CD4-positive, alpha-beta T cell (primary cell): Measurements from ENCODE around the gene RBM17. TPM values are rescaled to one million over a fixed set of nuclear protein-coding genes. Genes with fewer than 3 reads are reported as not detected.

ENCODE experiments used
- ATAC-seq: fragments of 200-7000 bp; cut with Tn5 transposase; one replicate; pipeline ENCODE4 v1.10.0; 2022; ENCODE audit warnings: mild to moderate bottlenecking; ENCODE audit not compliant: poor library complexity
- CTCF ChIA-PET: fragments of 350-600 bp; sonication (Branson Sonifier 250); formaldehyde crosslinking; loops from one replicate; lab custom pipeline; 2021; ENCODE audit warnings: antibody characterized with exemption, inconsistent platforms; lab: Charles Lee
- POLR2A ChIA-PET: fragments of 350-600 bp; sonication (Branson Sonifier 250); formaldehyde crosslinking; loops from one replicate; lab custom pipeline; 2021; ENCODE audit warnings: antibody characterized with exemption, inconsistent platforms; lab: Charles Lee
- DNase-seq, 14 experiments: peaks; one replicate each; pipeline ENCODE4 v3.0.0-alpha.2; 2013 to 2020; ENCODE audit warnings: mixed read lengths in 2 of 14
- H3K27ac ChIP-seq, 2 donors: one replicate each; pipeline versions ENCODE4 v1.5.1 to v1.7.0; 2013; ENCODE audit warnings: low read length in 2 of 2, low read depth in 1 of 2, mild to moderate bottlenecking in 1 of 2
- H3K27me3 ChIP-seq, 2 experiments: 1 replicate in 1 of 2; 2 replicates in 1 of 2; pipeline versions ENCODE4 v1.6.1 to v1.7.0; 2013; ENCODE audit warnings: low read length in 2 of 2, control low read depth in 1 of 2, mild to moderate bottlenecking in 1 of 2, moderate library complexity in 1 of 2; ENCODE audit not compliant: insufficient read depth in 2 of 2, control insufficient read depth in 1 of 2
- H3K36me3 ChIP-seq: one replicate; pipeline ENCODE4 v1.6.1; 2013; ENCODE audit warnings: low read length, control low read depth; ENCODE audit not compliant: insufficient read depth
- H3K4me1 ChIP-seq: one replicate; pipeline ENCODE4 v1.6.1; 2013; ENCODE audit warnings: low read length, control low read depth; ENCODE audit not compliant: insufficient read depth
- H3K4me3 ChIP-seq: one replicate; pipeline ENCODE4 v1.5.1; 2013; ENCODE audit warnings: mild to moderate bottlenecking, low read length, moderate library complexity
- H3K9me3 ChIP-seq, 2 experiments: 1 replicate in 1 of 2; 2 replicates in 1 of 2; pipeline versions ENCODE4 v1.6.1 to v1.7.0; 2013; ENCODE audit warnings: low read length in 2 of 2, mild to moderate bottlenecking in 2 of 2, control low read depth in 1 of 2, moderate library complexity in 1 of 2; ENCODE audit not compliant: control insufficient read depth in 1 of 2, insufficient read depth in 1 of 2
- H3K27ac Mint-ChIP-seq: one replicate; pipeline ENCODE4 v1.8.0; 2020; ENCODE audit warnings: mixed read lengths
- H3K27me3 Mint-ChIP-seq: one replicate; pipeline ENCODE4 v1.8.0; 2021; ENCODE audit warnings: mixed read lengths
- H3K36me3 Mint-ChIP-seq: one replicate; pipeline ENCODE4 v1.8.0; 2021; ENCODE audit warnings: low read depth, mixed read lengths
- H3K4me1 Mint-ChIP-seq: one replicate; pipeline ENCODE4 v1.8.0; 2021; ENCODE audit warnings: low read depth, mixed read lengths
- H3K4me3 Mint-ChIP-seq: one replicate; pipeline ENCODE4 v1.8.0; 2020; ENCODE audit warnings: mild to moderate bottlenecking, mixed read lengths
- H3K9me3 Mint-ChIP-seq: one replicate; pipeline ENCODE4 v1.8.0; 2020; ENCODE audit warnings: mixed read lengths
- intact Hi-C, 2 experiments: fragments of 100-400 bp; cut with DNase I in 1 of 2; cut with micrococcal nuclease in 1 of 2; formaldehyde crosslinking; loops; one replicate each; pipeline versions ENCODE4 v1.15.1 to v1.9.0; 2023 to 2025; cut with DNase I, micrococcal nuclease
- total RNA-seq, 174 experiments: library from RNA in 2 of 174; stranded (reverse) in 2 of 174; gene quantifications; one replicate each; pipeline ENCODE4 v1.2.3 and lab custom pipeline; 2021 to 2026
- TF ChIP-seq, protein P1 (sequence below): fragments of 200-600 bp; IDR thresholded peaks from one replicate; pipeline ENCODE4 v1.8.0; 2022; ENCODE audit warnings: antibody characterized with exemption, mild to moderate bottlenecking

Gene RBM17
- total RNA-seq, 2 experiments from 2014 or later: 143 to 150 TPM

DNA sequence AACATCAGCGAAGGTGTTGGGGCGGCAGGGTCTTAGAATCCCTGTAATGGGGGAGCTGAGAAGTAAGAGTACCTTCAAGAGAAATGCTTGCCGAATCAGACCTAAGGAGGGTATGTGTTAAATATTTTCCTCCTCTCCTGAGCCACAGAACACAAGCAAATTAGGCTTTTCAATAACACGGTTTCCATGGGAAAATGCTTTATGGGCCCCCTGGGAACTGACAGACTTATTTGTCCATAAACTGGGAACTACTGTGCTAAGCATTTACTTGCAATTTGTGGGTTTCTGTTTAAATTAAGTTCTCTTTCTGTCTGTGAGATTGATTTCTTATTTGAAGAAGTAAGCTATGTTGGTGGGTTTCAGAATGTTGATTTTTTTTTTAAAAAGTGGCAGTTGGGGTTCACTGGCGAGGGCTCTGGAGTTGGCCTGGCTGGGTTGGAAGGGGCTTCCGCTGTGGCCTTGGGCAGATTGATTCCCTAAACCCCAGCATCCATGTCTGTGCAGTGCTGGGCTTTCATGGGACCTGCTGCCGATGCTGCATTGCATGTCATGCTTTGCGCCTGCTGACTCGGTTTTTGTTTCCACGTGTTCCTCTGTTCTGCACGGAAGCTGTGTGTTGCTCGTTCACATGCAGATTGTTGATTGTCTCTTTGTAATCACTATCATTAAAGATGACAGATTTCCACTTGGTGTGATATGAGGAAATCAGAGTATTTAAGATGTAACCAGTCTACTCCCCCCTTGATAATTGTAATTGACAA, 7.2 kb downstream of the RBM17 start:
- intact Hi-C loops: no loop called here
- ChIA-PET POLR2A (no interaction called here), CTCF (no interaction called here)
- TF ChIP-seq, protein P1, sequence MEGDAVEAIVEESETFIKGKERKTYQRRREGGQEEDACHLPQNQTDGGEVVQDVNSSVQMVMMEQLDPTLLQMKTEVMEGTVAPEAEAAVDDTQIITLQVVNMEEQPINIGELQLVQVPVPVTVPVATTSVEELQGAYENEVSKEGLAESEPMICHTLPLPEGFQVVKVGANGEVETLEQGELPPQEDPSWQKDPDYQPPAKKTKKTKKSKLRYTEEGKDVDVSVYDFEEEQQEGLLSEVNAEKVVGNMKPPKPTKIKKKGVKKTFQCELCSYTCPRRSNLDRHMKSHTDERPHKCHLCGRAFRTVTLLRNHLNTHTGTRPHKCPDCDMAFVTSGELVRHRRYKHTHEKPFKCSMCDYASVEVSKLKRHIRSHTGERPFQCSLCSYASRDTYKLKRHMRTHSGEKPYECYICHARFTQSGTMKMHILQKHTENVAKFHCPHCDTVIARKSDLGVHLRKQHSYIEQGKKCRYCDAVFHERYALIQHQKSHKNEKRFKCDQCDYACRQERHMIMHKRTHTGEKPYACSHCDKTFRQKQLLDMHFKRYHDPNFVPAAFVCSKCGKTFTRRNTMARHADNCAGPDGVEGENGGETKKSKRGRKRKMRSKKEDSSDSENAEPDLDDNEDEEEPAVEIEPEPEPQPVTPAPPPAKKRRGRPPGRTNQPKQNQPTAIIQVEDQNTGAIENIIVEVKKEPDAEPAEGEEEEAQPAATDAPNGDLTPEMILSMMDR: no peak
- peaks cover 66% of the 10 kb centered on the region for H3K4me1 Mint-ChIP-seq
- H3K9me3 ChIP-seq: no peaks in the 10 kb centered on the region
- ATAC-seq (no peak), DNase-seq (no peak)
- no peaks in the 10 kb centered on the region for H3K27me3 ChIP-seq
- H3K27ac ChIP-seq: no peak overlapping the region
- peaks cover 37% of the 10 kb centered on the region for H3K36me3 ChIP-seq
- H3K9me3 Mint-ChIP-seq: no peaks in the 10 kb centered on the region
- no peaks in the 10 kb centered on the region for H3K27me3 Mint-ChIP-seq
- no peak overlapping the region for H3K4me3 Mint-ChIP-seq
- no peak overlapping the region for H3K4me3 ChIP-seq
- H3K27ac Mint-ChIP-seq: peak overlapping the region; percentile 42
- peaks cover 49% of the 10 kb centered on the region for H3K36me3 Mint-ChIP-seq
- H3K4me1 ChIP-seq: peaks cover 26% of the 10 kb centered on the region

GRCh38 chr10:6097063-6097462, 8.2 kb downstream of the RBM17 start:
- H3K4me3 Mint-ChIP-seq: no peak overlapping the region
- Histone ChIP-seq H3K4me3 (no peak overlapping the region), H3K9me3 (no peaks in the 10 kb centered on the region), H3K27ac (no peak overlapping the region), H3K36me3 (peaks cover 48% of the 10 kb centered on the region), H3K27me3 (no peaks in the 10 kb centered on the region), H3K4me1 (peaks cover 17% of the 10 kb centered on the region)
- H3K36me3 Mint-ChIP-seq: peaks cover 59% of the 10 kb centered on the region
- ChIA-PET POLR2A (no interaction called here), CTCF (no interaction called here)
- H3K27me3 Mint-ChIP-seq: no peaks in the 10 kb centered on the region
- intact Hi-C loops: no loop called here
- DNase-seq: no peak
- peaks cover 56% of the 10 kb centered on the region for H3K4me1 Mint-ChIP-seq
- no peak for ATAC-seq
- TF ChIP-seq, protein P1: no peak
- no peaks in the 10 kb centered on the region for H3K9me3 Mint-ChIP-seq
- no peak overlapping the region for H3K27ac Mint-ChIP-seq

DNA sequence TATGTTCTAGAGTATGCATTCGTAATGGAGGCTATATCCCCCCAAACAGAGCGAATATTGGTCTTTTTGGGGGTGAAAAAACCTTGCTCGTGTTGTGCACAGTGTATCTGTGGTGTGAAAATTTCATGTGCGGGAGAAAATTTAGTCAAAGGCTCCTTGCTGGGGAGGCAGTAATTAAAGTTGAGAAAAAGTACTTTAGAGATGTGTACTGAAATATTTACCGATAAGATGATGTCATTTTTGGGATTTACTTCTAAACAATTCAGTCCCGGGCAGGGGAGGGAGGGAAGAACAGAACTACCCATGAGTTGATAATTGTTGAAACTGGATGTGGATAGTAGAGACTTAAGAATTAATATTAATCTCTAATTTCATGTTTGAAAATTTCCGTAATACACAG, 9.3 kb downstream of the RBM17 start:
- ATAC-seq: no peak
- Histone ChIP-seq H3K9me3 (no peaks in the 10 kb centered on the region), H3K4me3 (no peak overlapping the region), H3K36me3 (peaks cover 59% of the 10 kb centered on the region), H3K27ac (no peak overlapping the region), H3K27me3 (no peaks in the 10 kb centered on the region), H3K4me1 (peaks cover 15% of the 10 kb centered on the region)
- Mint-ChIP-seq H3K36me3 (peaks cover 66% of the 10 kb centered on the region), H3K27me3 (no peaks in the 10 kb centered on the region), H3K4me1 (peaks cover 47% of the 10 kb centered on the region), H3K9me3 (no peaks in the 10 kb centered on the region), H3K27ac (peak overlapping the region; percentile 29), H3K4me3 (no peak overlapping the region)
- DNase-seq: no peak
- ChIA-PET POLR2A (no interaction called here), CTCF (no interaction called here)
- intact Hi-C loops: no loop called here
- TF ChIP-seq, protein P1: no peak
